Measurements from ENCODE around the gene RENBP.

Gene RENBP

GRCh38 chrX:153925387-153925738 lies 19.1 kb downstream of the RENBP start:
- H3K4me1 ChIP-seq (ENCODE audit: control insufficient read depth, insufficient read depth, low read length), result peaks cover 40% of the 10 kb centered on the region
- H3K4me3 ChIP-seq (ENCODE audit: low read depth, low read length), result peak overlapping the region; percentile 66
- H3K9ac ChIP-seq (ENCODE audit: low read length), result peak overlapping the region; percentile 95
- H3K36me3 ChIP-seq (ENCODE audit: control insufficient read depth, insufficient read depth, low read length), result peaks cover 20% of the 10 kb centered on the region
- H3K9me3 ChIP-seq (ENCODE audit: control insufficient read depth, insufficient read depth, low read depth, low read length), result peaks cover 11% of the 10 kb centered on the region; the same call in 1 of the 2 replicates
- no peaks in the 10 kb centered on the region for H3K27me3 ChIP-seq (ENCODE audit: control insufficient read depth, insufficient read depth, low read length)
- no peak overlapping the region; the same call in 1 of the 2 replicates for H3K27ac ChIP-seq (ENCODE audit: low read depth, low read length)

- H3K27ac ChIP-seq (ENCODE audit: low read depth, low read length), result no peak overlapping the region
Observed at GRCh38 chrX:153924149-153924861, 20.1 kb downstream of the RENBP start.

GRCh38 chrX:153922932-153923857 lies 21.2 kb downstream of the RENBP start:
- Histone ChIP-seq H3K9ac (ENCODE audit: low read length) (no peak overlapping the region), H3K4me1 (ENCODE audit: control insufficient read depth, insufficient read depth, low read length) (peaks cover 40% of the 10 kb centered on the region), H3K36me3 (ENCODE audit: control insufficient read depth, insufficient read depth, low read length) (peaks cover 24% of the 10 kb centered on the region), H3K4me3 (ENCODE audit: low read depth, low read length) (no peak overlapping the region), H3K27ac (ENCODE audit: low read depth, low read length) (no peak overlapping the region), H3K27me3 (ENCODE audit: control insufficient read depth, insufficient read depth, low read length) (no peaks in the 10 kb centered on the region), H3K9me3 (ENCODE audit: control insufficient read depth, insufficient read depth, low read depth, low read length) (peaks cover 18% of the 10 kb centered on the region; the same call in 1 of the 2 replicates)

More at GRCh38 chrX:153924149-153924861, 20.1 kb downstream of the RENBP start:
- Histone ChIP-seq H3K36me3 (ENCODE audit: control insufficient read depth, insufficient read depth, low read length) (peaks cover 17% of the 10 kb centered on the region), H3K9ac (ENCODE audit: low read length) (peak overlapping the region; percentile 27), H3K4me3 (ENCODE audit: low read depth, low read length) (no peak overlapping the region), H3K4me1 (ENCODE audit: control insufficient read depth, insufficient read depth, low read length) (peaks cover 40% of the 10 kb centered on the region), H3K9me3 (ENCODE audit: control insufficient read depth, insufficient read depth, low read depth, low read length) (peaks cover 10% of the 10 kb centered on the region; the same call in 1 of the 2 replicates), H3K27me3 (ENCODE audit: control insufficient read depth, insufficient read depth, low read length) (no peaks in the 10 kb centered on the region)

- Histone ChIP-seq H3K27ac (ENCODE audit: low read depth, low read length) (no peak overlapping the region), H3K9ac (ENCODE audit: low read length) (no peak overlapping the region), H3K4me3 (ENCODE audit: low read depth, low read length) (no peak overlapping the region), H3K36me3 (ENCODE audit: control insufficient read depth, insufficient read depth, low read length) (peaks cover 32% of the 10 kb centered on the region), H3K4me1 (ENCODE audit: control insufficient read depth, insufficient read depth, low read length) (peaks cover 33% of the 10 kb centered on the region; the same call in 1 of the 2 replicates), H3K9me3 (ENCODE audit: control insufficient read depth, insufficient read depth, low read depth, low read length) (peaks cover 21% of the 10 kb centered on the region; the same call in 1 of the 2 replicates), H3K27me3 (ENCODE audit: control insufficient read depth, insufficient read depth, low read length) (no peaks in the 10 kb centered on the region)
Observed at GRCh38 chrX:153921511-153922446, 22.7 kb downstream of the RENBP start.

- Histone ChIP-seq H3K4me1 (ENCODE audit: control insufficient read depth, insufficient read depth, low read length) (peaks cover 28% of the 10 kb centered on the region; the same call in 1 of the 2 replicates), H3K4me3 (ENCODE audit: low read depth, low read length) (no peak overlapping the region), H3K9me3 (ENCODE audit: control insufficient read depth, insufficient read depth, low read depth, low read length) (peaks cover 21% of the 10 kb centered on the region; the same call in 1 of the 2 replicates), H3K36me3 (ENCODE audit: control insufficient read depth, insufficient read depth, low read length) (peaks cover 32% of the 10 kb centered on the region), H3K9ac (ENCODE audit: low read length) (no peak overlapping the region), H3K27ac (ENCODE audit: low read depth, low read length) (no peak overlapping the region), H3K27me3 (ENCODE audit: control insufficient read depth, insufficient read depth, low read length) (no peaks in the 10 kb centered on the region)
Observed at GRCh38 chrX:153921070-153921469, 23.4 kb downstream of the RENBP start.

GRCh38 chrX:153920546-153920945 lies 23.9 kb downstream of the RENBP start:
- H3K4me1 ChIP-seq (ENCODE audit: control insufficient read depth, insufficient read depth, low read length), result peaks cover 26% of the 10 kb centered on the region; the same call in 1 of the 2 replicates
- peaks cover 32% of the 10 kb centered on the region for H3K36me3 ChIP-seq (ENCODE audit: control insufficient read depth, insufficient read depth, low read length)
- no peaks in the 10 kb centered on the region for H3K27me3 ChIP-seq (ENCODE audit: control insufficient read depth, insufficient read depth, low read length)
- no peak overlapping the region for H3K9ac ChIP-seq (ENCODE audit: low read length)
- no peak overlapping the region for H3K4me3 ChIP-seq (ENCODE audit: low read depth, low read length)
- H3K27ac ChIP-seq (ENCODE audit: low read depth, low read length), result no peak overlapping the region
- peaks cover 21% of the 10 kb centered on the region; the same call in 1 of the 2 replicates for H3K9me3 ChIP-seq (ENCODE audit: control insufficient read depth, insufficient read depth, low read depth, low read length)

GRCh38 chrX:153919281-153919680 lies 25.2 kb downstream of the RENBP start:
- H3K9ac ChIP-seq (ENCODE audit: low read length), result no peak overlapping the region
- peaks cover 13% of the 10 kb centered on the region; the same call in 1 of the 2 replicates for H3K4me1 ChIP-seq (ENCODE audit: control insufficient read depth, insufficient read depth, low read length)
- H3K4me3 ChIP-seq (ENCODE audit: low read depth, low read length), result no peak overlapping the region
- H3K36me3 ChIP-seq (ENCODE audit: control insufficient read depth, insufficient read depth, low read length), result peaks cover 35% of the 10 kb centered on the region
- no peaks in the 10 kb centered on the region for H3K27me3 ChIP-seq (ENCODE audit: control insufficient read depth, insufficient read depth, low read length)
- H3K9me3 ChIP-seq (ENCODE audit: control insufficient read depth, insufficient read depth, low read depth, low read length), result peaks cover 21% of the 10 kb centered on the region; the same call in 1 of the 2 replicates
- no peak overlapping the region for H3K27ac ChIP-seq (ENCODE audit: low read depth, low read length)

- H3K9me3 ChIP-seq (ENCODE audit: control insufficient read depth, insufficient read depth, low read depth, low read length), result peaks cover 25% of the 10 kb centered on the region; the same call in 1 of the 2 replicates
- H3K4me1 ChIP-seq (ENCODE audit: control insufficient read depth, insufficient read depth, low read length), result peaks cover 13% of the 10 kb centered on the region; the same call in 1 of the 2 replicates
- no peaks in the 10 kb centered on the region for H3K27me3 ChIP-seq (ENCODE audit: control insufficient read depth, insufficient read depth, low read length)
- H3K27ac ChIP-seq (ENCODE audit: low read depth, low read length), result no peak overlapping the region
- peaks cover 40% of the 10 kb centered on the region for H3K36me3 ChIP-seq (ENCODE audit: control insufficient read depth, insufficient read depth, low read length)
- H3K9ac ChIP-seq (ENCODE audit: low read length), result no peak overlapping the region
- no peak overlapping the region for H3K4me3 ChIP-seq (ENCODE audit: low read depth, low read length)
Observed at GRCh38 chrX:153917869-153918268, 26.6 kb downstream of the RENBP start.

- peaks cover 24% of the 10 kb centered on the region for H3K36me3 ChIP-seq (ENCODE audit: control insufficient read depth, insufficient read depth, low read length)
- no peak overlapping the region for H3K4me3 ChIP-seq (ENCODE audit: low read depth, low read length)
- H3K27ac ChIP-seq (ENCODE audit: low read depth, low read length), result no peak overlapping the region
- no peaks in the 10 kb centered on the region for H3K27me3 ChIP-seq (ENCODE audit: control insufficient read depth, insufficient read depth, low read length)
- peaks cover 10% of the 10 kb centered on the region; the same call in 1 of the 2 replicates for H3K4me1 ChIP-seq (ENCODE audit: control insufficient read depth, insufficient read depth, low read length)
- peaks cover 12% of the 10 kb centered on the region; the same call in 1 of the 2 replicates for H3K9me3 ChIP-seq (ENCODE audit: control insufficient read depth, insufficient read depth, low read depth, low read length)
- no peak overlapping the region for H3K9ac ChIP-seq (ENCODE audit: low read length)
Observed at GRCh38 chrX:153913701-153914100, 30.7 kb downstream of the RENBP start.

GRCh38 chrX:153913211-153913610 lies 31.2 kb downstream of the RENBP start:
- no peak overlapping the region for H3K4me3 ChIP-seq (ENCODE audit: low read depth, low read length)
- no peak overlapping the region for H3K9ac ChIP-seq (ENCODE audit: low read length)
- H3K9me3 ChIP-seq (ENCODE audit: control insufficient read depth, insufficient read depth, low read depth, low read length), result peaks cover 12% of the 10 kb centered on the region; the same call in 1 of the 2 replicates
- H3K27ac ChIP-seq (ENCODE audit: low read depth, low read length), result no peak overlapping the region
- peaks cover 20% of the 10 kb centered on the region for H3K36me3 ChIP-seq (ENCODE audit: control insufficient read depth, insufficient read depth, low read length)
- no peaks in the 10 kb centered on the region for H3K27me3 ChIP-seq (ENCODE audit: control insufficient read depth, insufficient read depth, low read length)
- peaks cover 10% of the 10 kb centered on the region; the same call in 1 of the 2 replicates for H3K4me1 ChIP-seq (ENCODE audit: control insufficient read depth, insufficient read depth, low read length)
